ENCODE results near the gene FZD1. TPM values are rescaled to one million over a fixed set of nuclear protein-coding genes. Genes with fewer than 3 reads are reported as not detected.

Gene FZD1
- total RNA-seq, 1 experiment from 2014 or later: 3.7 TPM

DNA sequence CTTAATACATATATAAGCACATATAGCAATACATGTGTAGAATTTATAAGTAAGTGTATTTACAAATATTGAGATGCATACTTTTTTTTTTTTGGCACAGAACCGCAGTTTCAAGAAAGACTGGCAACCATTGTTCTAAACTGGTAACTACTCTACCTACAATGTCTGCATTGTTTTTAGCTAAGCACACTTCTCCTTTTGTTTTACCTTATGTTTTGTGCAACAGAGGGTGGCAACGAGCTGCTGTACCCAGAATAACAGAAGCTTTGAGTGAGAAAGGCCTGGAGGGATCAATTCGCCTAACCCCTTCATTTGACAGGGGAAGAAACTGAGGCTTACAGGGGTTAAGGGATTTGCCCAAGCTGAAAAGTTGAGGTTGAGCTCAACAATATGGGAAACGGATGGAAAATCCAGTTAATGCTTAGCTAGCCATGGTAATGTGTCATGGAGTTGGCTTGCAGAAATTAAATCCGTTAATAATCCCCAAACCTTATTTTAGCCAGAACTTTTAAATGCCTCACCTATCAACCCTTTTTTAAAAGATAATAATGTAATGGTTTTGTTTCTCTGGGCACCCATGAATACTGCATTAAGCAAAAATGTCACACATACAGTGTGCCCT lies 25.5 kb downstream of the FZD1 start:
- Histone ChIP-seq H3K4me2 (ENCODE audit: low read length) (no peak overlapping the region), H3K9me2 (ENCODE audit: insufficient read depth) (no peaks in the 10 kb centered on the region), H2AFZ (ENCODE audit: low read depth, low read length, poor library complexity, severe bottlenecking) (no peak overlapping the region), H3K9me3 (ENCODE audit: control insufficient read depth in 1 of 2, insufficient read depth in 1 of 2, low read depth in 1 of 2, low read length in 2 of 2) (no peaks in the 10 kb centered on the region), H3K9ac (ENCODE audit: low read length) (no peak overlapping the region), H4K20me1 (ENCODE audit: insufficient read depth) (no peaks in the 10 kb centered on the region), H3K4me1 (ENCODE audit: control insufficient read depth in 1 of 2, insufficient read depth in 2 of 2, low read length in 2 of 2) (no peaks in the 10 kb centered on the region), H3K4me3 (replicated peaks in 1 of 2; ENCODE audit: low read depth in 1 of 2, low read length in 2 of 2) (no peak overlapping the region), H3K79me2 (ENCODE audit: insufficient read depth, low read length) (no peaks in the 10 kb centered on the region), H3K27ac (ENCODE audit: low read depth, low read length) (no peak overlapping the region), H3K27me3 (ENCODE audit: insufficient read depth, low read length) (peaks cover 14% of the 10 kb centered on the region; the same call in 1 of the 2 replicates), H3K36me3 (ENCODE audit: control insufficient read depth in 1 of 2, insufficient read depth in 2 of 2, low read length in 2 of 2) (no peaks in the 10 kb centered on the region)
- CTCF ChIA-PET: interaction anchor here (2.1 kb wide), 1 partner anchor 496 kb away, joined by 4 read pairs; no protein-coding TSS in a partner anchor
- BruUV-seq (replicated peaks): no TSS peak
- no peak for ATAC-seq
- DNase-seq (ENCODE audit: low read depth, low spot score): no peak
- POLR2A ChIA-PET: no interaction called here
- TF ChIP-seq EZH2 (IDR thresholded peaks at IDR 0.05): no peak
- no peak for TF ChIP-seq ZFX (IDR thresholded peaks at IDR 0.05)
- no peak for TF ChIP-seq CEBPB (IDR thresholded peaks at IDR 0.05; ENCODE audit: low read depth)
- TF ChIP-seq REST (IDR thresholded peaks at IDR 0.05; ENCODE audit: low read depth): no peak
- no peak for TF ChIP-seq YY1 (IDR thresholded peaks at IDR 0.05; ENCODE audit: extremely low read depth, insufficient replicate concordance, low read depth, low read length)
- TF ChIP-seq RAD21 (IDR thresholded peaks at IDR 0.05; ENCODE audit: low read depth): no peak
- no peak for TF ChIP-seq EZH2phosphoT487 (IDR thresholded peaks at IDR 0.05; ENCODE audit: borderline replicate concordance)
- TF ChIP-seq CBX3 (IDR thresholded peaks at IDR 0.05; ENCODE audit: low read depth): no peak
- no peak for TF ChIP-seq SP1 (IDR thresholded peaks at IDR 0.05; ENCODE audit: low read depth)
- no peak for TF ChIP-seq SRF (IDR thresholded peaks at IDR 0.05; ENCODE audit: low read depth)
- TF ChIP-seq TCF7L2 (IDR thresholded peaks at IDR 0.05; ENCODE audit: borderline replicate concordance, extremely low read depth, insufficient read depth, insufficient read length): no peak
- TF ChIP-seq SIN3A (IDR thresholded peaks at IDR 0.05; ENCODE audit: low read depth): no peak
- no peak for TF ChIP-seq POLR2AphosphoS5 (IDR thresholded peaks at IDR 0.05; ENCODE audit: low read depth, low read length)
- TF ChIP-seq MAX (IDR thresholded peaks at IDR 0.05): no peak
- no peak for TF ChIP-seq ZNF274 (IDR thresholded peaks at IDR 0.05; ENCODE audit: low read depth, low read length)
- TF ChIP-seq, protein P1, sequence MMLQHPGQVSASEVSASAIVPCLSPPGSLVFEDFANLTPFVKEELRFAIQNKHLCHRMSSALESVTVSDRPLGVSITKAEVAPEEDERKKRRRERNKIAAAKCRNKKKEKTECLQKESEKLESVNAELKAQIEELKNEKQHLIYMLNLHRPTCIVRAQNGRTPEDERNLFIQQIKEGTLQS (IDR thresholded peaks at IDR 0.05): no peak
- intact Hi-C loops (cut with micrococcal nuclease): loop anchor here (5.0 to 10.0 kb wide), 2 partner anchors 348 to 495 kb away; no protein-coding TSS in a partner anchor
- RAD21 ChIA-PET (ENCODE audit: low non-redundant PET in 1 of 2, low total read pairs in 2 of 2, uncharacterized antibody in 2 of 2, unreplicated experiment in 2 of 2): no interaction called here
